ENCODE results near the gene GDPD5. TPM values are rescaled to one million over a fixed set of nuclear protein-coding genes. Genes with fewer than 3 reads are reported as not detected.

The GDPD5 gene
- total RNA-seq, 4 donors from 2014 or later = 5.1 to 9.3 (median 8.4) TPM

DNA sequence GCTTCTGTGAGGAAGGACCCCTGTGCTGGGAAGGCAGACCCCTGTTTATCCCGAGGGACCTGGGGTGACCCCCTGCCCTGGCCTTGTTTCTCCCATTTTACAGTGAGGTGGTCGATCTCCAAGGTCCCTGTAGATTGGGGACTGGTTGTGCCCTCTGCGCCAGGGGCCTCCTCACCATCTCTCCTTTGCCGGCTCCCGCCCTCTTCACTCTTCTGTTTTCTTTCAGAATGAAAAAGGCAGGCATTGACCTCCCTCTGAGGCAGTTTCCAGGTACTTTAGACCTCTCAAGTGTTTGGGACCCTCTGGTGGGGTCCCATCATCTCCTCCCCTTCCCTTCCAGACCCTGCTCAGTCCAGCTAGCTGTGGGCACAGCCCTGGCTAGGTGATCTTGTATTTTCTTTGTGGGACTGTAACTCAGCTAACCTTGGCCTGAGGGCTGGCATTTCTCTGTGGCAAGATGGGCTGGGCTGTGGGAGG lies 37.8 kb upstream of the GDPD5 start:
- Histone ChIP-seq H3K27ac (replicated peaks in 1 of 4) (peak overlapping the region; percentile 99 to 100 (median 100)), H3K4me3 (peak overlapping the region; percentile 85 to 97 (median 94)), H3K36me3 (peaks cover 20 to 36% (median 29%) of the 10 kb centered on the region in 4 donors), H3K27me3 (no peaks in the 10 kb centered on the region), H3K4me1 (peaks cover 82 to 92% (median 89%) of the 10 kb centered on the region in 4 donors), H3K9me3 (no peaks in the 10 kb centered on the region)
- intact Hi-C loops (cut with DNase I) = no loop called here
- no peak for DNase-seq (ENCODE audit: extremely low spot score)
- 10% methylated on average over 5 of the region's 5 CpGs for WGBS
- TF ChIP-seq POLR2A (IDR thresholded peaks at IDR 0.05; ENCODE audit: low read depth) (peak; percentile 6), EP300 (IDR thresholded peaks at IDR 0.05) (no peak), POLR2AphosphoS5 (IDR thresholded peaks at IDR 0.05) (no peak)
- TF ChIP-seq, protein P1, sequence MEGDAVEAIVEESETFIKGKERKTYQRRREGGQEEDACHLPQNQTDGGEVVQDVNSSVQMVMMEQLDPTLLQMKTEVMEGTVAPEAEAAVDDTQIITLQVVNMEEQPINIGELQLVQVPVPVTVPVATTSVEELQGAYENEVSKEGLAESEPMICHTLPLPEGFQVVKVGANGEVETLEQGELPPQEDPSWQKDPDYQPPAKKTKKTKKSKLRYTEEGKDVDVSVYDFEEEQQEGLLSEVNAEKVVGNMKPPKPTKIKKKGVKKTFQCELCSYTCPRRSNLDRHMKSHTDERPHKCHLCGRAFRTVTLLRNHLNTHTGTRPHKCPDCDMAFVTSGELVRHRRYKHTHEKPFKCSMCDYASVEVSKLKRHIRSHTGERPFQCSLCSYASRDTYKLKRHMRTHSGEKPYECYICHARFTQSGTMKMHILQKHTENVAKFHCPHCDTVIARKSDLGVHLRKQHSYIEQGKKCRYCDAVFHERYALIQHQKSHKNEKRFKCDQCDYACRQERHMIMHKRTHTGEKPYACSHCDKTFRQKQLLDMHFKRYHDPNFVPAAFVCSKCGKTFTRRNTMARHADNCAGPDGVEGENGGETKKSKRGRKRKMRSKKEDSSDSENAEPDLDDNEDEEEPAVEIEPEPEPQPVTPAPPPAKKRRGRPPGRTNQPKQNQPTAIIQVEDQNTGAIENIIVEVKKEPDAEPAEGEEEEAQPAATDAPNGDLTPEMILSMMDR (IDR thresholded peaks at IDR 0.05) = no peak

DNA sequence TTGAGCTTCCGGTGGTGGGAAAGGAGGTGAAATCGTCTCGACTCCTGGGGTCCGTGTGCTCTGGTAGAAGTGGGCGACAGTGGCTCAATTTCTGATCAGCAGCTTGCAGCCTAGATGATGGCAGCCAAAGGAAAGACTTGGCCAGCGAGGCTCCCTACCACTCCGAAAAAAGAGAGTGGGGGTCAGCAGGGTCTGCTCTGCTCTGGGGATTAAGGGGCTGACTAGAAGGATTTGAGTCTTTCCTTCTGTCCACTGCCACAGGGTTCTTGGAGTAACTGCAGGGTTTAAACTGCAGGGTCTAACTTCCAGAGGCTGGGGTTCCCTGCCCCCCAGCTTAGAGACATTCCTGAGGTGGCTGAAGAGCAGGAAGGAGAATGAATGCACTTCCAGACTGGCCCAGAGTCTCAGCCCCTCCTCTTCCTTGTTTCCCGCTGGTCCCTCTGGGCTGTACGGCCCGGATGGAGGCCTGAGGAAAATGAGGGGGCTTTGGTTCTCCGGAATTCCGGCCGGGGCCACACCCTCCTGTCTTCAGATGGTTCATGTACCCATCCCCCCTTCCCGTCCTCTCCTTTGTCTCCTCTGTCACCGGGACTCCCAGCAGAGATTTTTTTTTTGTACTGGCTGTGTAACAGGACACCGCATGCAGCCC lies 37.2 kb upstream of the GDPD5 start:
- Histone ChIP-seq H3K4me3 (peak overlapping the region; percentile 85 to 97 (median 94)), H3K27me3 (no peaks in the 10 kb centered on the region), H3K9me3 (no peaks in the 10 kb centered on the region), H3K4me1 (peaks cover 82 to 92% (median 89%) of the 10 kb centered on the region in 4 donors), H3K36me3 (peaks cover 15 to 30% (median 23%) of the 10 kb centered on the region in 4 donors), H3K27ac (replicated peaks in 1 of 4) (peak overlapping the region; percentile 99 to 100 (median 100))
- 2% methylated on average over 16 of the region's 16 CpGs for WGBS
- no peak for DNase-seq (ENCODE audit: extremely low spot score)
- TF ChIP-seq POLR2AphosphoS5 (IDR thresholded peaks at IDR 0.05) = no peak
- no peak for TF ChIP-seq POLR2A (IDR thresholded peaks at IDR 0.05; ENCODE audit: low read depth)
- TF ChIP-seq, protein P1 (IDR thresholded peaks at IDR 0.05) = no peak
- TF ChIP-seq EP300 (IDR thresholded peaks at IDR 0.05) = no peak
- intact Hi-C loops (cut with DNase I) = no loop called here

DNA sequence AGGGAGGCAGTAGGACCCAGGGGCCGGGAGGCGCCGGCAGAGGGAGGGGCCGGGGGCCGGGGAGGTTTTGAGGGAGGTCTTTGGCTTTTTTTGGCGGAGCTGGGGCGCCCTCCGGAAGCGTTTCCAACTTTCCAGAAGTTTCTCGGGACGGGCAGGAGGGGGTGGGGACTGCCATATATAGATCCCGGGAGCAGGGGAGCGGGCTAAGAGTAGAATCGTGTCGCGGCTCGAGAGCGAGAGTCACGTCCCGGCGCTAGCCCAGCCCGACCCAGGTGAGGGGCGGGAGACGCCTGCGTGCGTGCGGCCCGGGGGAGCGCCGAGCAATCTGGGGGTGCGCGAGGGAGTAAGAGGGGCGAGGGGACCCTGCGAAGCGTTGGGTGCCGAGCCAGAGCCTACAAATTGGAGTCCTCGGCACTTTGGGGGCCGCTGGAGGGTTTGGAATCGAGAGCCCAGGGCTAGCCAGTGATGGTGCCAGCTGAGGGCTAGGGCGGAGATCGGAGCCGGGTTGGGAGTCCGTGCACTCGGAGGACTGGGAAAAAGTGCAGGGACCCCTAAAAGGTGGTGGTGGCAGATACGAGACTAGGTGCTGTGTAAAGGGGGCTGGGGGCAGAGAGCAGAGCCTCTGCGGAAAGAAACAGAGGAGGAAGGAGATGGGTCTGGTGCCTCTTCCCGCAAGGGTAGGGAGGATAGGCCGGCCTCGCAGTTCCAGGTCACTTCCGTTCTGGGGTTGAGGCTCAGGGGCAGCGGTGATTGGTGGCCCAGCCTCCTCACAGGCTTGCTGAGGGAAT lies 36.5 kb upstream of the GDPD5 start, which contains the start of gene SERPINH1:
Gene SERPINH1 (plus strand): TSS at position 206 of the 788 bp plus-strand sequence. CDS start 4,097 bp downstream, outside the sequence.
- Histone ChIP-seq H3K9me3 (no peaks in the 10 kb centered on the region), H3K27ac (replicated peaks in 1 of 4) (peak within 1 kb of the TSS; percentile 99 to 100 (median 100)), H3K4me1 (peaks cover 82 to 92% (median 89%) of the 10 kb centered on the region in 4 donors), H3K27me3 (no peaks in the 10 kb centered on the region), H3K4me3 (peak within 1 kb of the TSS; percentile 85 to 97 (median 94)), H3K36me3 (peaks cover 8 to 23% (median 16%) of the 10 kb centered on the region in 4 donors)
- TF ChIP-seq EP300 (IDR thresholded peaks at IDR 0.05) (no peak), POLR2A (IDR thresholded peaks at IDR 0.05; ENCODE audit: low read depth) (peak; percentile 63), POLR2AphosphoS5 (IDR thresholded peaks at IDR 0.05) (peak; percentile 87 to 97)
- TF ChIP-seq, protein P1 (IDR thresholded peaks at IDR 0.05) = peak in 1 of 3 experiments; percentile 10
- peak; percentile 96 for DNase-seq (ENCODE audit: extremely low spot score)
- intact Hi-C loops (cut with DNase I) = no loop called here
- under 1% methylated on average over 15 of the region's 51 CpGs for WGBS

DNA sequence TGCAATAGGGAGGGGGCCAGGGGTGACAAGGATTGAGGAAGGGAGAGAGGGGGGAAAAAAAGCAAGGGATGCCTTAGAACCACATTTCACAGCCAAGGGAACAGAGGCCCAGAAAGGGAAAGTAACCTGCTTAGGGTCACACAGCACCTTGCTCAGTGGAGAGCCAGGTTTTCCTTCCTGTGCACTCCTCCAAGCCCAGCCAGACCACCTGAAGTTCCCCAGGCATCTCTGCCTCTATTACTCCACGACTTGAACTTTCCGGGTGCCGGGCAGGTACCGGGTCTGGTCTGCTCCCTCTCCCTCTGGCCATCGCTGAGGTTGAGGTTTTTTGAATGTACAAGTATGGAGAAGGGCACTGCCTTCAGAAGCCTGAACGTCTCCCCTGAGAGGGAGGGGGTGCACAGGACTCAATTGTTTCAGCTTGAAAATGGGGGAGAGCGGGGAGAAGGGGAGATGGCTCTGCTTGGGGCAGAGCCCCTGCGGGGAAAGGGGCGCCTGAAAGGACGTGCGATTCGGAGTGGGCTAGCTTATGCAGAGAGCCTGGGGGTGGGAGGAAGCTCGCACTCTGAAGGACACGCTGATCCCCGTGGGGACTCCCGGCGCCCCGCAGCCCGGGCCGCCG lies 35.8 kb upstream of the GDPD5 start:
- WGBS = 17% methylated on average over 21 of the region's 21 CpGs
- no peak for DNase-seq (ENCODE audit: extremely low spot score)

More for the DNA sequence above, 35.8 kb upstream of the GDPD5 start:
- intact Hi-C loops (cut with DNase I) = no loop called here
- H3K27me3 ChIP-seq = no peaks in the 10 kb centered on the region
- no peaks in the 10 kb centered on the region for H3K9me3 ChIP-seq
- TF ChIP-seq EP300 (IDR thresholded peaks at IDR 0.05) (no peak), POLR2AphosphoS5 (IDR thresholded peaks at IDR 0.05) (no peak), POLR2A (IDR thresholded peaks at IDR 0.05; ENCODE audit: low read depth) (no peak)
- TF ChIP-seq, protein P1 (IDR thresholded peaks at IDR 0.05) = no peak
- H3K27ac ChIP-seq (replicated peaks in 1 of 4) = peak overlapping the region; percentile 99 to 100 (median 100)
- H3K36me3 ChIP-seq = peaks cover 1 to 16% (median 9%) of the 10 kb centered on the region in 4 donors
- H3K4me3 ChIP-seq = peak overlapping the region; percentile 85 to 97 (median 94)
- peaks cover 77 to 92% (median 89%) of the 10 kb centered on the region in 4 donors for H3K4me1 ChIP-seq
